GM19351 (cell line): Measurements from ENCODE around the gene HOXD12.

ENCODE experiments used
- ATAC-seq: cut with Tn5 transposase; IDR thresholded peaks from one replicate; pipeline ENCODE4 v1.9.1; 2021; ENCODE audit warnings: mild to moderate bottlenecking, moderate library complexity; ENCODE audit not compliant: unreplicated experiment

HOXD12 gene

DNA sequence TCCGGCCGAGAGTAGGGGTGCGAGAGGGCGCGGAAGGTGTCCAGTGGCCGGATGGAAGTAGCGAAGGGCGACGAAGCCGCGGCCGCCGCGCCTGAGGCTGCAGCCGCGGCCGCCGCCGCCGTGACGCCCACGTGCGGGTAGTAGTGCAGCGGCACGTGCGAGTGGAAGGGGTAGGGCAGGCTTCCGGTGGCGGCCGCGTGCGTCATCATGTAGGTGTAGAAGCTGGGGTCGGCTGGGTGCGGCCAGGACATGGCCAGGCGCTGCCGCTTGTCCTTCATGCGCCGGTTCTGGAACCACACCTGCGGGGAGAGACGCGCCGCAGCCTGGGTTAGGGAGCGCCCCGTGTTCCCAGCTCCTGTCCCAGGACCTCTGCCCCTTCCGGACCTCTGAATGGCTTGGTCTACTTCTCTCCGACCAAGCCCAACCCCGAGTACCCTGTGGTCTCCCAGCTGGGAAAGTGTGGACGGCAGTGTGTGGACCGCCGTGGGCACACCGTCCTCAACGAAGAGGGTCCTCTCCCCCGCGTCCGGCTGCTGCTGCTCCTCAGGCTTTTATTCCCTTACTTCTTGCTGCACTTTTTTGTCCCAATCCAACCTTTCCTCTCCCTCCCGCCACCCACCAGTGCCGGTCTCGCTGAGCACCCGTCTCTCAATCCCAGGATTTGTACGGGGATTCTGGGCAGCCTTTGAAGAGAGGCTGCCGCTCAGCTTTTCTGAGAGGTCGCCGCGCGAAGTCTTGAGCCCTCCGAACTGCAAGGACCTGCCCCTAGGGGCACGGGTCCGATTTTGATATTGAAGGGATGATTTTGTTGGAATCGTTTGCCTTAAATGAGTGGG is 18.8 kb upstream of the HOXD12 start:
- no peak for ATAC-seq

DNA sequence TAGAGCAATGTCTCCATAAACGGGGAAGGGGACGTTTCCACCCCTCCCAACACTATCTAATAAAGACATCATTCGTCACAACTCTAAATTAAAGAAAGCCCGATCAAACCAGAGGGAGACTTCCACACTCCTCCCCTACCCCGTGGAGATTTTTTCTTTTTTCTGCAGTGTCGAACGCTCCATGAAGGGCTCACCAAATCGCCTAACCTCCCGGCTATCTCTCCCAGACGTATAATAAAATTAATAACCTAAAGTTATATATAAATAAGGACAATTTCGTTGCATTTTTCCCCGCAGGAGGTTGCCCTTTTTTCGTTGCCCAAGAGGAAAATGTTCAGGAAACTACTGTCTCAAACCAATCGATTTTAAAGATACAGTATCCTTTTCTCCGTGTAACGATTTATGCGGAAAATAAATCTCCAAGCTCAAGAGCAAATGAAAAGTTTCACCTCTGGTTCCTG is 18.2 kb upstream of the HOXD12 start:
- no peak for ATAC-seq

DNA sequence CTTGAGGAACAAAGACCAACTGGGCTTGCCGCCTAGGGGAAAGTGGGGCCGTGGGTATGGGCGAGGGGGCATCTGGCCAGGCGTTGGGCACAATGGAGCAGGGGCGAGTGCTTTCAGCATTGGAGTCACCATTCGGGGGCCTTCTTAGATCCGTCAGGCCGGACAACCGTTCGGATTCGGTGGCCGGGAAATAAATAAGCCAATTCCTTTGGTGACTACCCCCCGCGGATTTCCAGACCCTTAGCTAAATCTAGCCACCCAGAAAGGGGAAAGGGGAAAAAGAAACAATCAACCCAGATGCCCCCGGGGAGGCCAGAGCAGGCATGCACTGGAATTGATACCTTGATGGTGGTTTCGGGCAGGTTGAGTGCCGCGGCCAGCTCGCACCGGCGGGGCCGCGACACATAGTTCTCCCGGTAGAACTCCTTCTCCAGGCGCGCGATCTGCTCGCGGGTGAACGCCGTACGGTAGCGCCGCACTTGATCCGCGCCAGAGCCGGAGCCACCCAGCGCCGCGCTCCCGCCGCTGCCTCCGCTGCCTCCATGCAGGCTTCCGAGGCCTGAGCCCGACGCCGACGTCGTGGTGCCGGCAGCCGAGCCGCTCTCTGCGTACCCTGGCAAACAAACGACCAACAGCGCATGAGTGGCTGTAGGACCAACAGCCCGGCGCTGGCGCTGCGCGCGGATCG is 17.6 kb upstream of the HOXD12 start:
- ATAC-seq = no peak

DNA sequence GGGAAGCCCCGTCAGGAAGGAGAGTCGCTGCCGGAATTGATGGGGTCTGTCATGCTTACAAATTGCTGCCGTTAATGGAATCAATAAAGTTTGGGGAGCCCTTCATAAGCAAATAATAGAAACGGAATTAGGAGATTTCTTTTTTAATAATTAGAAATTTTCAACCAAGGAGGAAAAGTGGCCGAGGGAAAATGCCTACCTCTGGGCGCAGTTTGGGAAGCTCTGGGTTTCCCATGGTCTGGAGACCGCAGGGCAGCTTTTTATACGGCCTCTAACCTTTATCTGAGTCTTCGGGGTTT is 17.1 kb upstream of the HOXD12 start:
- no peak for ATAC-seq

DNA sequence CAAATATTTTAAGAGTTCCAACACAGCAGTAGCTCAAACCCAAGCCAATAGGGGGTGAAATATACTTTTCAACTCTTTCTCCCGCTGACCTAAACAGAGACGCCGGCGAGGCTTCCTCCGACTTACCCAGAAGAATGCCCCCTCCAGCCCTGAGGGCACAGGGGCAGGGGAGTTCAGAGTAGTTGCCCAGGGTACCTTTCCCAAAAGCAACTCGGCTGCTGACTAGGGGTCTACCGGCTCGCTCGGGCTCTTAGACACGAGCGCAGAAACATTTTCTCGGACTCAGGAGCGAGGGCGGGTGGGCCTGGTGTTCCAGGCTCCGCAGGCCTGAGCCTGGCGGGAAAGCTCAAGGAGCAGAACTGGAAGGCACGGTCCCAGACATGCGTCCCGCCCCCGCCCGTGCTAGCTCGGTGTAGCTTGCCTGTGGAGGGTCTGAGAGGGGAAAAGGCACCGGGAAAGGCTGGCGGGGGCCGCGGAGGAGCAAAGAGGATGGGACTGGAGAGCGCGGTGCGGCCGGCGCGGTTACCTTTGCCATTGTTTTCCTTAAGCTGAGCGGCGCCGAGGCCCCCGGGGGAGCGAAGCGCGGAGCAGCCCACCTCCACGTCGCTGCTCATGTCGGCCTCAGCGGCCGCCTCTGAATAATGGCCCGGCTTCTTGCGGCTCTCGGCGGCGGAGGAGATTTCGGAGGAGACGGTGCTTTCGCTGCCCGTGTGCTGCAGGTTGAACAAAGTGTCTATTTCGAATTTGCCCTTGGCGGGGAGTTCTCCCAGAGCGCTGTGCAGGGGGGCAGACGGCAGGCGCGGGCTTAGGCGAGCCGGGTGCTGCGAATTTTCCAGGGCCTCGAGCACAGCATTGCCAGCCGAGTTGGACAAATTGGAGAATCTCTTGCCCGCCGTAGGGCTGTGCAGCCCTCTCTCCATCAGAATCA is 16.5 kb upstream of the HOXD12 start:
- ATAC-seq = no peak

DNA sequence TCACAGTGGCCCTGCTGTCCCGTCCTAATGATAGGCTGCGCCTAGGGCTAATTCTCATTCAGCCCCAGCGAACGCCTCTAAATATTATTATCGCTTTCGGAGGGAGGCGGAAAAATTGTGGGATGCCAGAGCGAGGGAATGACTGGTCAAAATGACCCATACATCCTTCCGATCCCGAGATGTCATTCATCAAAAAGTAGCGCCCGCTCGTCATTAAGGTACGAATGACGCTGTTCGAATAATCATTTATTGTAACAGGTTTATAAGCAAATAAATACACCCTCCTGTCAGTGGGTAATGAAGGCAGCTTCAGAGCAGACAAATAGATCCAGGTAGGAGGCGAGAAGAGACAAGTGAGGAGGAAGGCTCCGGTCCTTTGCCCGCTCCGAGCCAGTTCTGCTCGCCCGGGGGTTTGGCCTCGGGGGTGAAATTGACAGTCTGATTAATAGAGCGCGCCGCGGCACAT is 15.8 kb upstream of the HOXD12 start, which contains the start of gene EVX2:
TSS of gene EVX2 (minus strand) at position 167 of the 466 bp plus-strand sequence. CDS start 186 bp downstream, outside the sequence.
- no peak for ATAC-seq

DNA sequence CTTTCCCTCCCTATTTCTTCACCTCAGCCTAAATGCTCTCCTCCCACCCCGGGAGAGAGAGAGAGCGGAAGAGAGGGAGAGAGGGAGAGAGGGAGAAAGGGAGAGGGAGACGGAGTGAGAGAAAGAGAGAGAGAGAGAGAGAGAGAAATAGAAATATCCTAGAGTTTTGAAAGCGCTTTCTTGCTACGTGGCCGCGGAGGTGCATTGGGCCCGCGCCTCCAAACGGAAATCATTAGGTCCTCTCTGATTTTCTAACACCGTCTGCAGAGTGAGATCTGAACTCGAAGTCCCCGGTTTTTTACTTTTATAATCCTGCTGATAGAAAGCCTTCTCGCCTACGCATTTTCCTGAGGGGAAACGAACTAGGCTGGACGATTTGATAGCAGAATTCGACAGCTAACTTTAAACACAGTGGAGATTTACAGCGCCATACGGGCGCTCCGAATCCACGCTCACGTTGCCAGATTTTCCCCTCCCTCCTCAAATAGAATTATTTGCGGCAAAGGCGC is 14.9 kb upstream of the HOXD12 start:
- no peak for ATAC-seq

DNA sequence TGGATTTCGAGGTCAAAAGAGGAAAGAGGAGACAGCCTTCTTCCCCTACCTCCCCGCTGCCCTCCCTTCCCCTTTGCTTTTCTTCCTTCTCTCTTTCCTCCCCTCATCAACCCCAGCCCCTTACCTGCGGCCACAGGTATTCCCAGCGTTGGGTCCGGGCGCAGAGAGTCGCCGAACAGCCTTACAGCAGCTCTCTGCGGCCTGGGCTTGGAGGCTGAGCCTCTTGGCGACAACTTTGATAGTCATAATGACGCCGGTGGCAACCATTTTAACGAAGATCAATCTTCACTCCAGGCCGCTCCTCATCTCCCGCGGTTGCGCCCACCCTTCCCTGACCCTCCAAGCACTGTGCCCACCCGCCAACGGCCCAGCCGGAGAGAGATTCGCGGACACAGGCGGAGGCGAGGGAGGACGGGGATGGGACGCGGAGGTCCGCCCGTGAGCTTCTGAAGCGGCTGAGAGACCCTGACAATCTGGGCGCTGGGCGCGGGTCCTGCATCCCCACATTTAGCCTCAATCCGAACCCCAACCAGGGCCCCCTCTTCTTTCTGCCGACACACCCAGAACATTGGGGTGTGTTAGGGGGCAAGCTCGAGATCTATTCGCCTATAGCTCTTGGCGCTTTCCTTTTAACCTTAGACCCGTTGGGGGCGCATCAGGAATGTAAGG is 14.3 kb upstream of the HOXD12 start:
- no peak for ATAC-seq

DNA sequence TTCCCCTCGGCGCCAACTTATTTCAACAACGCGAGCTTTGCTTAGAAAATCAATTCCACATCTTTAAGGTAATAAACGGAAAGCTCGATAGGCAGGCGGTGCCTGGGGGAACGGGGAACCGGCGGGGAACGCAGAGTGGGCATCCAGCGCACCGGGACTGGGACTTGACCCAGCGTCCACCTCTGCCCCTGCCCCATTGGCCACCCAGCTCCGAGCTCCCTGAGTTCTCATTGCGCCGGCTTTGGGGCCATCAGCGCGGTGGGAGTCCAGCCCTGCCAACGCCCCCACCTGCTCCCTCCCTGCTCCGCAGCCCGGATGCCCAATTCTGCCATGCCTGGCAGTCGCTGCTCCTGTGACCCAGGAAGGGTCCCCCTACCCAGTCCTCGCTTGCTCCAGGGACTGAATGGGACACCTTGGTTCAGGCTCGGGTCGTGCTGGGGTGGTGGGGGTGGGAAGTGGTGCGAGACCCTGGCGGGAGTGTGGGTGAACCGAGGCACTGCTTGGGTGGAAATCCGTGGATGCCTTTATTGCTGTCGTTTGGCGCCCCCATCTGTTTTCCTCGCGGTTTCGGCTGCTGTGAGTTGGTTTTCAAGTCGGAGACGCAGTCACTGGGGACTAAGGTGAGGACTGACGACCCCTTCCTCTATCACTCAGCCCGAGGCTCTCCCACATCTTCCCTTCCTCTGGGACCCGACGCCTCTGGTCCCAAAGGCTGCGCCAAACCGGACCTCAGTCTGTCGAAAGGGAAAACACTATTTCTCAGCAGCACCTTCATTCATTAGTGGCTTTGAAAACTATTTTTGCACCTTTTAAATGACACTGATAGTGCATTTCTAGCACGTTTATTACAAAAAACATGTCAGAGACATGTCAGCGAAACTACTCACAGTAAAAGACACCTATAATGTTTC is 13.5 kb upstream of the HOXD12 start:
- no peak for ATAC-seq

DNA sequence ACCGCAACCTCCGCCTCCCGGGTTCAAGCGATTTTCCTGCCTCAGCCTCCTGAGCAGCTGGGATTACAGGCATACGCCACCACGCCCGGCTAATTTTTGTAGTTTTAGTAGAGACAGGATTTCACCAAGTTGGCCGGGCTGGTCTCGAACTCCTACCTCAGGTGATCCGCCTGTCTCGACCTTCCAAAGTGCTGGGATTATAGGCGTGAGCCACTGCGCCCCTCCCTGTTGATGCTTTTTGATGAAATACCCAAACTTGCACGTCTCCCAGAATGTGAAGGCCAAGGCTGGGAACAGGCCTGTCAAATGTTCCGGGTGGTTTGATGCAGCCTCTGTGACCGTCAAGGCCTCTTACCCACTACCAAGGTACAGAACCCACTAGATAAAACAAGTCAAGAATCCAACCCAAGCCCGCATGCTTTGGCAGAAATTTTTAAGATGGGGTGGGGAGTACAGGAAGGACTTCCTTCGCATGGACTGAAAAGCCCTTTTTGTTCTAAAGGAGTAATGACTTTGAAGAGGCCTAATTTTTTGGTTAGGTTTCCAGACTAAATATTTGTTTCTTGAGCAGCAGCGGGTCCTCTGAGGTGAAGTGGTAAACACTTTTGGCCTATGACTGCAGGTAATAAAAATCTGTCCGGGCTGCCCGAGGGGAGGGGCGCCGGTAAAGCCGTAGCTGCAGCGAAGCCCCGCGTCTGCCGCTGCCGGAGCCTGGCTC is 12.1 kb upstream of the HOXD12 start:
- no peak for ATAC-seq

DNA sequence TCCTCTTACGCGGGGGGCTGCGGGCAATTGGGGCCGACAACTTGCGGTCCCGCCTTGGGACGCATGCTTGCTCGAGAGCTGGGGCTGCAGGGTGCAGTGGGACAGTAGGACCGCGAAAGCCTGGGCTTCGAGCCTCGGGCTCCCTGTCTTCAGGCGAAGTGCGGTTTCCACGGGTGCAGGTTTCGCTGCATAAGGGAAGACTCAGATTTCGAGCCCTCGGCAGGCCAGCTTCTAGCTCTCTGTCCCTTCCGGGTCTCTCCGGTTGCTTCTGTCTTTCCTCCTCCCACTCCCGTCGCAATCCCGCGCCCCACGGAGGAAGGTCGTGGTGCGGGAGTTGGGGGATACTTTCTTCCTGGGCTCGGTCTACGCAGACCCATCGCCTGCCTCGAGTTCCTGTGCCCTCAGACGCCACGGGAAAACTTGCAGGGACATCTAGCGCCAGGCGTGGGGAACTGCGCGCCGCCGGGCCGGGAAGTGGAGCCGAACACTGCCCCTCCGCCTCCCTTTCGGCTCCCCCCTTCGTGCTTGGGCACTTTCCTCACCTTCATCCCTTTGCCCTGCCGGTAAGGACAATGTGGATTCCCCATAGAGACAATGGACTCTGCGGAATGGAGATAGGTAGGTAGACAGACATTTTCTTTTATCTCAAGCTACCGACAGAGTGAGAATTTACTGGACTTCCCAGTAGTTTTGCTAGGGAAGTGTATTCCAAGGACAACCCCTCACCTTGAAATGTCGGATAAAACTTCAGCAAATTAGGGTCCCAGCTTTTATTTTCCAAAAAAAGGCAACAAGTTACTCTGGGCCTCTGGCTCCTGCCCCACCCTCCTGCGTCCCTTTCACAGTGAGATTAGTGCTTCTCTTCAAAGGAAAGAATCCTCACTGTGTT is 11.3 kb upstream of the HOXD12 start:
- peak; percentile 67 for ATAC-seq

DNA sequence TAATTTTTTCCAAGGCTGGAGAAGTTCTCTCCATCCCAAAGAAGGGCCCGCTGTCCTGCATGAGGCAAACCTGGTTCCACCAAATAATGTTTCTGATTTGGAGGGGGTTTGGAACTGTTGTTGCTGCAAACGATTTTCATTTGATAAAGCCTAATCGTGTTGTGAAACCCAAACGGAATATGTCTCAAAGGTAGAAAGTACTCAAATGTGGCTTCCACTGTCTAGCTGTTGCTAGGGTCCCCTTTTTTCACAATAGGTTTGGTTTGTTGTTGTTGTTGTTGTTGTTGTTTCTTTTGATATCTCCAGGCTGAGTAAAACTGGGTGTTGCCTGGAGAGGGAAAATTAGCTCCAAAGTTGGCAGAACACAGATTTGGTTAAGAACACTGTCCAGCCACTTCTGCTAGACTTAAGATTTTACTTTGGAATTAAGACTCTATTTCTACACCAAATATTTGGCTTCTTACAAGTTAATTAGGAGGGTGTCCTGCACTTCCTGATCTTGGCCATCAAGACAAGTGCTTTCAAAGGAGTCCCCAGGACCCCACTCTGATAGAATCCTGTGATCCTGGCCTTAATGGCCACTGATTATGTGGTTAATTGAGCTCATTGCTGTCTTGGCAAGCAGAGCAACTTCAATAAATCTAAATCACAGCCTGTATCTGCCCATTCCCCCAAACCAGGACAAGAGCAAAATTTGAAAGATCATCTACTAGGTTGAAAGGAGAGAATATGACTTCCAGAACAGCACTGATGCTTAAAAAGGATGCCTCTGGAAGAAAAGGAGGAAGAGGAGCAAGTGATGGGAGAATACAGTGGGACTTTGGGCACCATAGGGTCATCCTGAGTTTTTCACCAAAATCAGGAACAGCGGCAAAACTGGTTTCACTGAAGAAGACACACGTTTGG is 10.4 kb upstream of the HOXD12 start:
- no peak for ATAC-seq

DNA sequence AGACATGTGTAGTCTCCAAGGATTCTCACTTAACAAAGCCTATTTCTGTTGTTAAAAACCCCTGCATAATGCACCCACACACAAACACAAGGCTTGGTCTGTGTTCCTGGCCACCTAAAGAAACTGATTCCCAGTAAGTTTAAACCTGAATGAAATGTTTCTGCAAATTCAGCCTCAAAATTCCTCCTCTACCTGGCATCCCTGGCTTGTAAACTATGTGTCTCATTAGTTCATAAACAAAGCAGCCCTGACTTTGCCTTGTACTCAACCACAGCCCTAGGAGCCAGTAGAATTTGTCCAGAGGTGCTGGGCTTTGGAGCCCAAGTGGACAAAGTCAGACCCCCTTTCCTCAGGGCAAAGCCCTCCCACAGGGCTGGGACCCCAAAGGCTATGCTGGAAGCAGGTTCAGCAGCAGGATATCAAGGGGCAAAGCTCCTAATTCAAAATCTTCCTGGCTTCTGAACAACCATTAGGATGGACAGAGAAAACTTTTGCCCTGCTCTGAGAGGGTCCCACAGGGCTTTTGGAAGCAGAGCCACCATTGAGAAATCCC is 9.7 kb upstream of the HOXD12 start:
- ATAC-seq = no peak

DNA sequence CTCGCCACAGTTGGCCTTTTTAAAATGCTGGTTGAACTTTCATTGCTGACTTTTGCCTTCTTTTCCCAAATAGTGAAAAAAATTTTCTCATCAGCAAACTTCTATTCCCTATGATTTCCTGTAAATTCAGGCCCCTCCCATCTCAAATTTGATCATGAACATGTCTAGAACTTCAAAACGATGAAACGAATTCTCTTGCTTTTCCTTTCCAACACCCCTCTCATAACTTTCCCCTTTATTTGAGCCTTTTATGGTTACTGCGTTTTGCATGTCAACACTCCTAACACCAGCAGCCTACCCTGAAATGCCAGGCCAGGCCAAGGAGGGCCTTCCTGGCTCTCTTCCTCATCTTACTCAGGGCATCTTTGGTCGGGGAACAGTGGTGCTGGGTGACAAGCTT is 8.7 kb upstream of the HOXD12 start:
- ATAC-seq = no peak

DNA sequence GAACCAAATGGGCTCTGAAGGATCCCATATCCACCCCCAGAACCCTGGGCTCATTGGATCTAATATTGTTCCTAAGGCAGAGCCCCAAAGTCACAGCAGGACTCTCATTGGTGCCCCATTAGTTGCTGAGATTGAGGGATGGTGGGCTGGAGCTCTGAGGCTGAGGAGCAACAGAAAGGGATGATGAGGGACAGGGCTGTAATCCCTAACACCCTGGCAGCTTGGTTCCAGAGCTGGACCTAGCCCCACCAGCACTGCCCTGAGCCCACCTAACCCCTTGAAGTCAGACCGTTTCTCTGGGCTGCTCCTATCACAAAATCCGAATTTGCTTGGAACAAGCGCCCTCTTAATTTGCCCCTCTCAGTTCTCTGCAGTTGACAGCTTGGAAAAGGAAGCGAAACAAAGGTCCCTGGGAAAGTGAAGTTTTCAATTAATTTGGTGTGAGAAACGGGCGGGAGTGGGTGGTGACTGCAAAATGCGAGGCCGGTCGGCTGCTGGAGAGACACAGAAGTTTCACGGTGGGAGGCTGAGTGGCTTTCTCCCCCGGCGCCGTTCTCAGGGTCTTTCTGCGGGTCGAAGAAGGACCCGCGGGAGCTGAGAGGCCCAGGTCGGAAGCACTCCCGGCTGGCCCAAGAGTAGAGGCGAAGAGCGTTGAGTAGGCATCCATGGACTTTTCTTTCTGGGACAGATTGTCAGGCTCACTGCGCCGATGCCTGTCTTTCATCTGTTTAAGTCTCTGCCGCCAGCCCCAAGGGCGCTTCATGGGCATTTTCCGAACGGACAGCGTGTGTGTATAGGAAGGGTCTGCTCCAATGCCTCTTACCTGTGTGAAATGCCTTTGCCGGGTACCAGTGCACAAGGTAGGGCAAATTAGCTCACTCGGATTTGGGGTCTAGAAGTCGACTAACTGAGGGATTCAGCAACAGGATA is 8.0 kb upstream of the HOXD12 start:
- no peak for ATAC-seq
